ENCODE results near the gene TREM1. TPM values are rescaled to one million over a fixed set of nuclear protein-coding genes. Genes with fewer than 3 reads are reported as not detected.

The TREM1 gene
- total RNA-seq (not detected), polyA plus RNA-seq (not detected)

- no peak within 1 kb of the TSS for H3K27ac Mint-ChIP-seq
- H3K9me3 Mint-ChIP-seq = peaks cover 0 to 2% (median 0%) of the 10 kb centered on the region in 8 donors
- Histone ChIP-seq H3K27ac (ENCODE audit: low read depth, low read length) (no peak within 1 kb of the TSS), H3K4me3 (ENCODE audit: low read length in 2 of 2) (no peak within 1 kb of the TSS), H3K27me3 (ENCODE audit: insufficient read depth, low read length) (no peaks in the 10 kb centered on the region), H3K4me1 (ENCODE audit: insufficient read depth, low read length) (no peaks in the 10 kb centered on the region), H3K9me3 (ENCODE audit: control insufficient read depth in 1 of 2, low read length in 2 of 2) (no peaks in the 10 kb centered on the region), H3K36me3 (ENCODE audit: insufficient read depth, low read length) (no peaks in the 10 kb centered on the region)
- POLR2A ChIA-PET (ENCODE audit: partially characterized antibody) = no interaction called here
- H3K27me3 Mint-ChIP-seq = peaks cover 9 to 12% of the 10 kb centered on the region in 2 donors
- no peaks in the 10 kb centered on the region for H3K36me3 Mint-ChIP-seq
- no peak within 1 kb of the TSS for H3K4me3 Mint-ChIP-seq
- DNase-seq = no peak
- CTCF ChIA-PET (ENCODE audit: partially characterized antibody) = no interaction called here
- intact Hi-C loops (cut with micrococcal nuclease) = no loop called here
- H3K4me1 Mint-ChIP-seq = no peaks in the 10 kb centered on the region
These were observed at the start of gene TREM1 for GRCh38 chr6:41286544-41287346. TSS of gene TREM1 (minus strand) at chr6:41286682. CDS start at chr6:41286655, 27 bp downstream.

- intact Hi-C loops (cut with micrococcal nuclease) = no loop called here
- Histone ChIP-seq H3K4me1 (ENCODE audit: insufficient read depth, low read length) (peaks cover 31% of the 10 kb centered on the region), H3K27me3 (ENCODE audit: insufficient read depth, low read length) (no peaks in the 10 kb centered on the region), H3K9me3 (ENCODE audit: control insufficient read depth in 1 of 2, low read length in 2 of 2) (no peaks in the 10 kb centered on the region), H3K4me3 (ENCODE audit: low read length in 2 of 2) (no peak overlapping the region), H3K36me3 (ENCODE audit: insufficient read depth, low read length) (no peaks in the 10 kb centered on the region), H3K27ac (ENCODE audit: low read depth, low read length) (no peak overlapping the region)
- peaks cover 0 to 4% of the 10 kb centered on the region in 2 donors for H3K27me3 Mint-ChIP-seq
- no peaks in the 10 kb centered on the region for H3K36me3 Mint-ChIP-seq
- no peak overlapping the region for H3K4me3 Mint-ChIP-seq
- POLR2A ChIA-PET (ENCODE audit: partially characterized antibody) = no interaction called here
- CTCF ChIA-PET (ENCODE audit: partially characterized antibody) = interaction anchor here (1.4 kb wide), 1 partner anchor 37 kb away, joined by 3 read pairs; no protein-coding TSS in a partner anchor
- peaks cover 8 to 38% (median 20%) of the 10 kb centered on the region in 4 donors for H3K4me1 Mint-ChIP-seq
- H3K9me3 Mint-ChIP-seq = no peaks in the 10 kb centered on the region
- peak overlapping the region in 4 of 7 donors; percentile 24 to 55 (median 34) for H3K27ac Mint-ChIP-seq
- no peak for DNase-seq
These were observed 49.5 kb upstream of the TREM1 start for GRCh38 chr6:41335943-41336342.

- ChIA-PET CTCF (ENCODE audit: partially characterized antibody) (interaction anchor here (1.4 to 5.9 kb wide), 2 partner anchors 16 to 37 kb away, joined by 3 to 43 read pairs; no protein-coding TSS in a partner anchor), POLR2A (ENCODE audit: partially characterized antibody) (interaction anchor here (1.7 kb wide), 1 partner anchor 10 kb away, joined by 6 read pairs; no protein-coding TSS in a partner anchor)
- Histone ChIP-seq H3K36me3 (ENCODE audit: insufficient read depth, low read length) (no peaks in the 10 kb centered on the region), H3K4me1 (ENCODE audit: insufficient read depth, low read length) (peaks cover 31% of the 10 kb centered on the region), H3K9me3 (ENCODE audit: control insufficient read depth in 1 of 2, low read length in 2 of 2) (no peaks in the 10 kb centered on the region), H3K27me3 (ENCODE audit: insufficient read depth, low read length) (no peaks in the 10 kb centered on the region), H3K4me3 (ENCODE audit: low read length in 2 of 2) (no peak within 1 kb of the TSS), H3K27ac (ENCODE audit: low read depth, low read length) (no peak within 1 kb of the TSS)
- peaks cover 0 to 4% of the 10 kb centered on the region in 2 donors for H3K27me3 Mint-ChIP-seq
- peak within 1 kb of the TSS in 3 of 8 donors; percentile 60 to 67 (median 61) for H3K4me3 Mint-ChIP-seq
- intact Hi-C loops (cut with micrococcal nuclease) = no loop called here
- H3K4me1 Mint-ChIP-seq = peaks cover 8 to 38% (median 20%) of the 10 kb centered on the region in 4 donors
- no peak for DNase-seq
- H3K9me3 Mint-ChIP-seq = no peaks in the 10 kb centered on the region
- peak within 1 kb of the TSS; percentile 51 to 97 (median 89) for H3K27ac Mint-ChIP-seq
- no peaks in the 10 kb centered on the region for H3K36me3 Mint-ChIP-seq
These were observed 48.8 kb upstream of the TREM1 start, which contains the start of gene NCR2 for GRCh38 chr6:41335296-41335695. TSS of gene NCR2 (plus strand) at chr6:41335608. CDS start at chr6:41335877, 269 bp downstream.

- ChIA-PET POLR2A (ENCODE audit: partially characterized antibody) (interaction anchor here (1.7 kb wide), 1 partner anchor 11 kb away, joined by 6 read pairs; no protein-coding TSS in a partner anchor), CTCF (ENCODE audit: partially characterized antibody) (interaction anchor here (0.7 to 5.9 kb wide), 8 partner anchors 11 to 128 kb away, joined by 3 to 43 read pairs (median 3); no protein-coding TSS in a partner anchor)
- Mint-ChIP-seq H3K36me3 (no peaks in the 10 kb centered on the region), H3K4me1 (peaks cover 8 to 38% (median 20%) of the 10 kb centered on the region in 4 donors), H3K9me3 (no peaks in the 10 kb centered on the region), H3K27me3 (peaks cover 0 to 2% of the 10 kb centered on the region in 2 donors), H3K27ac (peak overlapping the region; percentile 51 to 97 (median 89)), H3K4me3 (peak overlapping the region in 4 of 8 donors; percentile 11 to 67 (median 58))
- Histone ChIP-seq H3K27ac (ENCODE audit: low read depth, low read length) (no peak overlapping the region), H3K36me3 (ENCODE audit: insufficient read depth, low read length) (no peaks in the 10 kb centered on the region), H3K27me3 (ENCODE audit: insufficient read depth, low read length) (no peaks in the 10 kb centered on the region), H3K9me3 (ENCODE audit: control insufficient read depth in 1 of 2, low read length in 2 of 2) (no peaks in the 10 kb centered on the region), H3K4me3 (ENCODE audit: low read length in 2 of 2) (no peak overlapping the region), H3K4me1 (ENCODE audit: insufficient read depth, low read length) (peaks cover 31% of the 10 kb centered on the region)
- intact Hi-C loops (cut with micrococcal nuclease) = no loop called here
- DNase-seq = no peak
These were observed 48.1 kb upstream of the TREM1 start for GRCh38 chr6:41334482-41335040.

- CTCF ChIA-PET (ENCODE audit: partially characterized antibody) = interaction anchor here (0.9 to 5.9 kb wide), 5 partner anchors 14 to 35 kb away, joined by 3 to 43 read pairs (median 4); no protein-coding TSS in a partner anchor
- Histone ChIP-seq H3K9me3 (ENCODE audit: control insufficient read depth in 1 of 2, low read length in 2 of 2) (no peaks in the 10 kb centered on the region), H3K27ac (ENCODE audit: low read depth, low read length) (no peak overlapping the region), H3K36me3 (ENCODE audit: insufficient read depth, low read length) (no peaks in the 10 kb centered on the region), H3K27me3 (ENCODE audit: insufficient read depth, low read length) (no peaks in the 10 kb centered on the region), H3K4me3 (ENCODE audit: low read length in 2 of 2) (no peak overlapping the region), H3K4me1 (ENCODE audit: insufficient read depth, low read length) (peaks cover 31% of the 10 kb centered on the region)
- H3K4me1 Mint-ChIP-seq = peaks cover 8 to 38% (median 20%) of the 10 kb centered on the region in 4 donors
- intact Hi-C loops (cut with micrococcal nuclease) = no loop called here
- DNase-seq = no peak
- H3K27ac Mint-ChIP-seq = peak overlapping the region in 6 of 7 donors; percentile 70 to 97 (median 82)
- POLR2A ChIA-PET (ENCODE audit: partially characterized antibody) = no interaction called here
- no peaks in the 10 kb centered on the region for H3K36me3 Mint-ChIP-seq
- H3K4me3 Mint-ChIP-seq = peak overlapping the region in 1 of 8 donors; percentile 57
- H3K27me3 Mint-ChIP-seq = peaks cover 0 to 5% of the 10 kb centered on the region in 2 donors
- no peaks in the 10 kb centered on the region for H3K9me3 Mint-ChIP-seq
These were observed 46.6 kb upstream of the TREM1 start for GRCh38 chr6:41332842-41333736.

- ChIA-PET POLR2A (ENCODE audit: partially characterized antibody) (no interaction called here), CTCF (ENCODE audit: partially characterized antibody) (interaction anchor here (1.4 to 5.9 kb wide), 2 partner anchors 13 to 17 kb away, joined by 4 to 43 read pairs; no protein-coding TSS in a partner anchor)
- H3K27me3 Mint-ChIP-seq = peaks cover 3% of the 10 kb centered on the region in 2 donors
- Histone ChIP-seq H3K9me3 (ENCODE audit: control insufficient read depth in 1 of 2, low read length in 2 of 2) (no peaks in the 10 kb centered on the region), H3K36me3 (ENCODE audit: insufficient read depth, low read length) (no peaks in the 10 kb centered on the region), H3K27me3 (ENCODE audit: insufficient read depth, low read length) (no peaks in the 10 kb centered on the region), H3K4me1 (ENCODE audit: insufficient read depth, low read length) (peaks cover 31% of the 10 kb centered on the region), H3K4me3 (ENCODE audit: low read length in 2 of 2) (no peak overlapping the region), H3K27ac (ENCODE audit: low read depth, low read length) (no peak overlapping the region)
- no peak overlapping the region for H3K4me3 Mint-ChIP-seq
- H3K27ac Mint-ChIP-seq = peak overlapping the region in 4 of 7 donors; percentile 25 to 68 (median 52)
- intact Hi-C loops (cut with micrococcal nuclease) = no loop called here
- no peaks in the 10 kb centered on the region for H3K36me3 Mint-ChIP-seq
- no peaks in the 10 kb centered on the region for H3K9me3 Mint-ChIP-seq
- no peak for DNase-seq
- peaks cover 8 to 38% (median 20%) of the 10 kb centered on the region in 4 donors for H3K4me1 Mint-ChIP-seq
These were observed 45.8 kb upstream of the TREM1 start for GRCh38 chr6:41332241-41332640.

Measured in CD4-positive, alpha-beta memory T cell (primary cell).